Measurements from ENCODE around the gene KLHL26. TPM values are rescaled to one million over a fixed set of nuclear protein-coding genes. Genes with fewer than 3 reads are reported as not detected.

The KLHL26 gene
- total RNA-seq, 2 experiments from 2014 or later: 13.7 to 19.0 TPM

- H3K4me1 ChIP-seq (ENCODE audit: insufficient read depth, low read length): peaks cover 7% of the 10 kb centered on the region
- Mint-ChIP-seq H3K27me3 (peaks cover 60% of the 10 kb centered on the region), H3K4me3 (no peak overlapping the region), H3K36me3 (ENCODE audit: low read depth) (no peaks in the 10 kb centered on the region), H3K9me3 (no peaks in the 10 kb centered on the region), H3K27ac (no peak overlapping the region), H3K4me1 (ENCODE audit: low read depth) (peaks cover 9% of the 10 kb centered on the region)
- no peaks in the 10 kb centered on the region for H3K9me3 ChIP-seq (ENCODE audit: control insufficient read depth in 1 of 2, insufficient read depth in 1 of 2, low read length in 2 of 2)
- H3K27me3 ChIP-seq (ENCODE audit: control insufficient read depth in 1 of 2, insufficient read depth in 2 of 2, low read length in 2 of 2): peaks cover 23 to 41% of the 10 kb centered on the region in 2 experiments
- no peaks in the 10 kb centered on the region for H3K36me3 ChIP-seq (ENCODE audit: insufficient read depth, low read length)
- ATAC-seq (ENCODE audit: poor library complexity) (no peak), DNase-seq (no peak)
- no peak overlapping the region for H3K4me3 ChIP-seq (ENCODE audit: low read length)
- POLR2A ChIA-PET: no interaction called here
- TF ChIP-seq CTCF (IDR thresholded peaks at IDR 0.05): no peak
- H3K27ac ChIP-seq (ENCODE audit: low read depth in 1 of 2, low read length in 2 of 2): no peak overlapping the region
- intact Hi-C loops (cut with DNase I, micrococcal nuclease): no loop called here
- CTCF ChIA-PET: no interaction called here
Observed at GRCh38 chr19:18617562-18617961, 19.3 kb upstream of the KLHL26 start.

- Mint-ChIP-seq H3K4me1 (ENCODE audit: low read depth) (peaks cover 8% of the 10 kb centered on the region), H3K27ac (no peak overlapping the region), H3K27me3 (peaks cover 55% of the 10 kb centered on the region), H3K36me3 (ENCODE audit: low read depth) (no peaks in the 10 kb centered on the region), H3K9me3 (no peaks in the 10 kb centered on the region), H3K4me3 (no peak overlapping the region)
- H3K4me1 ChIP-seq (ENCODE audit: insufficient read depth, low read length): peaks cover 3% of the 10 kb centered on the region
- H3K27me3 ChIP-seq (ENCODE audit: control insufficient read depth in 1 of 2, insufficient read depth in 2 of 2, low read length in 2 of 2): peaks cover 21 to 34% of the 10 kb centered on the region in 2 experiments
- no peak overlapping the region for H3K4me3 ChIP-seq (ENCODE audit: low read length)
- no peak for ATAC-seq (ENCODE audit: poor library complexity)
- intact Hi-C loops (cut with DNase I, micrococcal nuclease): no loop called here
- no peaks in the 10 kb centered on the region for H3K36me3 ChIP-seq (ENCODE audit: insufficient read depth, low read length)
- TF ChIP-seq CTCF (IDR thresholded peaks at IDR 0.05): no peak
- H3K27ac ChIP-seq (ENCODE audit: low read depth in 1 of 2, low read length in 2 of 2): no peak overlapping the region
- POLR2A ChIA-PET: no interaction called here
- H3K9me3 ChIP-seq (ENCODE audit: control insufficient read depth in 1 of 2, insufficient read depth in 1 of 2, low read length in 2 of 2): no peaks in the 10 kb centered on the region
- DNase-seq: no peak
- CTCF ChIA-PET: no interaction called here
Observed at GRCh38 chr19:18618236-18618635, 18.6 kb upstream of the KLHL26 start.

- Mint-ChIP-seq H3K36me3 (ENCODE audit: low read depth) (no peaks in the 10 kb centered on the region), H3K4me3 (no peak overlapping the region), H3K9me3 (no peaks in the 10 kb centered on the region), H3K27me3 (peaks cover 34% of the 10 kb centered on the region), H3K4me1 (ENCODE audit: low read depth) (no peaks in the 10 kb centered on the region), H3K27ac (no peak overlapping the region)
- DNase-seq (no peak), ATAC-seq (ENCODE audit: poor library complexity) (no peak)
- no peaks in the 10 kb centered on the region for H3K36me3 ChIP-seq (ENCODE audit: insufficient read depth, low read length)
- POLR2A ChIA-PET: no interaction called here
- CTCF ChIA-PET: interaction anchor here (0.7 kb wide), 1 partner anchor 13 kb away, joined by 3 read pairs; no protein-coding TSS in a partner anchor
- H3K4me1 ChIP-seq (ENCODE audit: insufficient read depth, low read length): no peaks in the 10 kb centered on the region
- no peak overlapping the region for H3K27ac ChIP-seq (ENCODE audit: low read depth in 1 of 2, low read length in 2 of 2)
- no peak overlapping the region for H3K4me3 ChIP-seq (ENCODE audit: low read length)
- H3K9me3 ChIP-seq (ENCODE audit: control insufficient read depth in 1 of 2, insufficient read depth in 1 of 2, low read length in 2 of 2): no peaks in the 10 kb centered on the region
- TF ChIP-seq CTCF (IDR thresholded peaks at IDR 0.05): no peak
- intact Hi-C loops (cut with DNase I, micrococcal nuclease): no loop called here
- peaks cover 4 to 17% of the 10 kb centered on the region in 2 experiments for H3K27me3 ChIP-seq (ENCODE audit: control insufficient read depth in 1 of 2, insufficient read depth in 2 of 2, low read length in 2 of 2)
Observed at GRCh38 chr19:18620311-18620710, 16.5 kb upstream of the KLHL26 start.
